ENCODE measurements around the gene PREP. TPM values are rescaled to one million over a fixed set of nuclear protein-coding genes. Genes with fewer than 3 reads are reported as not detected.

Gene PREP
- polyA plus RNA-seq, 3 donors = 28.3 to 35.9 (median 34.4) TPM

GRCh38 chr6:105317607-105318533 is 85.0 kb downstream of the PREP start:
- DNase-seq = no peak

GRCh38 chr6:105313211-105313610 is 89.7 kb downstream of the PREP start:
- DNase-seq = no peak

- no peak for DNase-seq
Observed at GRCh38 chr6:105310947-105311346, 91.9 kb downstream of the PREP start.

GRCh38 chr6:105310371-105310770 is 92.5 kb downstream of the PREP start:
- no peak for DNase-seq

GRCh38 chr6:105308840-105309239 is 94.0 kb downstream of the PREP start:
- DNase-seq = no peak

GRCh38 chr6:105305521-105305920 is 97.4 kb downstream of the PREP start:
- DNase-seq = no peak

GRCh38 chr6:105304825-105305224 is 98.1 kb downstream of the PREP start:
- no peak for DNase-seq

- no peak for DNase-seq
Observed at GRCh38 chr6:105304366-105304765, 98.5 kb downstream of the PREP start.

- DNase-seq = no peak
Observed at GRCh38 chr6:105302617-105303128, 100.2 kb downstream of the PREP start.

- no peak for DNase-seq
Observed at GRCh38 chr6:105301756-105302616, 100.9 kb downstream of the PREP start.

- no peak for DNase-seq
Observed at GRCh38 chr6:105301072-105301503, 101.8 kb downstream of the PREP start.

GRCh38 chr6:105300090-105300489 is 102.8 kb downstream of the PREP start:
- no peak for DNase-seq

- no peak for DNase-seq
Observed at GRCh38 chr6:105294129-105294528, 108.8 kb downstream of the PREP start.

GRCh38 chr6:105292689-105293339 is 110.1 kb downstream of the PREP start:
- DNase-seq = no peak

GRCh38 chr6:105291525-105291924 is 111.4 kb downstream of the PREP start:
- DNase-seq = no peak

- no peak for DNase-seq
Observed at GRCh38 chr6:105282631-105283585, 120.0 kb downstream of the PREP start.

- no peak for DNase-seq
Observed at GRCh38 chr6:105280033-105280432, 122.8 kb downstream of the PREP start.

GRCh38 chr6:105279463-105279862 is 123.4 kb downstream of the PREP start:
- DNase-seq = no peak

GRCh38 chr6:105278813-105279212 is 124.1 kb downstream of the PREP start:
- DNase-seq = no peak

- no peak for DNase-seq
Observed at GRCh38 chr6:105278035-105278434, 124.8 kb downstream of the PREP start.

- DNase-seq = no peak
Observed at GRCh38 chr6:105276374-105276773, 126.5 kb downstream of the PREP start.

Measured in renal pelvis (tissue), 4 donors.